Esophagus squamous epithelium (tissue), 5 donors: ENCODE measurements around the gene RNF32. TPM values are rescaled to one million over a fixed set of nuclear protein-coding genes. Genes with fewer than 3 reads are reported as not detected.
A peak's percentile ranks its signal among the peaks of the same experiment; 100 is the strongest.
"Not testable (repeated sequence)": the region's sequence is repeated elsewhere in the genome, so short reads cannot be mapped to it uniquely, and the experiment has no call there.

ENCODE experiments used
- DNase-seq: peaks from one replicate; lab custom pipeline; 2025; lab: John Stamatoyannopoulos, UW
- H3K27ac ChIP-seq, 4 donors: fragments of 200-600 bp; sonication (generic); one replicate each; pipeline ENCODE4 v1.5.1; 2016 to 2019; ENCODE audit warnings: mild to moderate bottlenecking in 1 of 4
- H3K27me3 ChIP-seq, 4 donors: fragments of 200-600 bp; sonication (generic); 1 replicate in 3 of 4; 2 replicates in 1 of 4; pipeline versions ENCODE4 v1.5.1 to v1.6.0; 2017 to 2021; ENCODE audit warnings: antibody characterized with exemption in 1 of 4
- H3K36me3 ChIP-seq, 3 donors: fragments of 200-600 bp; sonication (generic); one replicate each; pipeline ENCODE4 v1.5.1; 2016 to 2019
- H3K4me1 ChIP-seq, 3 donors: fragments of 200-600 bp; sonication (generic); one replicate each; pipeline ENCODE4 v1.5.1; 2017 to 2019
- H3K4me3 ChIP-seq, 4 donors: fragments of 200-600 bp; sonication (generic); 1 replicate in 3 of 4; 2 replicates in 1 of 4; pipeline ENCODE4 v1.5.1; 2016 to 2019; ENCODE audit warnings: mild to moderate bottlenecking in 2 of 4, moderate library complexity in 1 of 4
- H3K9me3 ChIP-seq, 3 donors: fragments of 200-600 bp; sonication (generic); one replicate each; pipeline ENCODE4 v1.5.1; 2016 to 2019
- CTCF ChIP-seq, 6 experiments: fragments of 450-650 bp in 4 of 6; fragments of 200-600 bp in 2 of 6; sonication (generic) in 2 of 6; IDR thresholded peaks; one replicate each; pipeline ENCODE4 v1.5.1; 2016 to 2019; ENCODE audit warnings: antibody characterized with exemption in 6 of 6, mild to moderate bottlenecking in 4 of 6, moderate library complexity in 4 of 6
- POLR2A ChIP-seq, 4 donors: fragments of 450-650 bp; IDR thresholded peaks; one replicate each; pipeline ENCODE4 v1.6.1; 2017; ENCODE audit warnings: antibody characterized with exemption in 4 of 4, mild to moderate bottlenecking in 4 of 4, moderate library complexity in 3 of 4
- WGBS, 2 donors: methylation state at CpG; one replicate each; pipeline ENCODE4 v1.1.5; 2018; 5-methylcytosine and 5-hydroxymethylcytosine counted together
- intact Hi-C: fragments of 100-400 bp; cut with DNase I; formaldehyde crosslinking; loops from one replicate; pipeline ENCODE4 v1.15.0; 2022
- total RNA-seq, 4 donors: library from RNA; depleted of rRNA; stranded (reverse); fragments of >200 nt; gene quantifications; one replicate each; pipeline ENCODE4 v1.1.0, GENCODE V29; 2016
- donor health status: DM: yes; HTN: yes; CAD: no.

RNF32 gene
- total RNA-seq, 4 donors from 2014 or later, result 0.64 to 1.7 (median 0.66) TPM; not detected in 1

DNA sequence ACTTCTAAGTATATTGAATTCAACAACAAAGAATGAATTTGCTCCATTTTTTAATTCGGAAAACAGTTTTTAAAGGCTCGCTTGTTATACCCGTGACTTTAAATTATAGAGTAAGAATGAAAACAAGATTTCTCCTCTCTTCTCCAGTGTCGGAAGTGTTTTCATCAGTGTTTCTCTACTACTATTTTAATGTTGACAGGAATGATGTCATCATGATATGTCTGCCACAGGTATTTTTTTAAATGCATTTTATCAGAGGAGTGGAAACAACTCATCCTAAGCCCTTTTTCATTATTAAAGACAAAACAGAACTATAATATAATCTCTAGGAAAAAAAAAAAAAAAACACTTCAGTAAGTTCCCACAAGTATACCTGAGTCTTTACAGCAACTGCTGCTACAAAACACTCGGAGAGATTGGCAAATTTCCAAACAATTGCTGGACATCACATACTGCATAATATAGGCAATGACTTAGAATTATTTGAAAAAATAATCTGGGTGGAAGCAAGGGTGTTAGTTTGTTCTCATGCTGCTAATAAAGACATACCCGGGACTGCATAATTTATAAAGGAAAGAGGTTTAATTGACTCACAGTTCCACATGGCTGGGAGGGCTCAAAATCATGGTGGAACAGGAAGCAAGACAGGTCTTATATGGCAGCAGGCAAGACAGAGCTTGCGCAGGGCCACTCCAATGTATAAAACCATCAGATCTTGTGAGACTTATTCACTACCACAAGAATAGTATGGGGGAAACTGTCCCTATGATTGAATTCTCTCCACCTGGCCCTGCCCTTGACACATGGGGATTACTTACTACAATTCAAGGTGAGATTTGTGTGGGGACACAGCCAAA is 4.8 kb upstream of the RNF32 start:
- no peak for DNase-seq
- TF ChIP-seq CTCF (IDR thresholded peaks at IDR 0.05) (no peak), POLR2A (IDR thresholded peaks at IDR 0.05) (no peak)
- WGBS, 2 donors, result 76 to 77% methylated on average over 7 of the region's 7 CpGs
- intact Hi-C loops, result no loop called here
- Histone ChIP-seq H3K4me3 (no peak overlapping the region), H3K36me3 (no peaks in the 10 kb centered on the region), H3K9me3 (peaks cover 0 to 10% (median 7%) of the 10 kb centered on the region in 3 donors), H3K4me1 (peaks cover 0 to 19% (median 9%) of the 10 kb centered on the region in 3 donors), H3K27ac (no peak overlapping the region), H3K27me3 (no peaks in the 10 kb centered on the region)

- not testable (repeated sequence) for H3K4me3 ChIP-seq, H3K36me3 ChIP-seq
Observed at GRCh38 chr7:156637093-156637492, 3.5 kb upstream of the RNF32 start.

DNA sequence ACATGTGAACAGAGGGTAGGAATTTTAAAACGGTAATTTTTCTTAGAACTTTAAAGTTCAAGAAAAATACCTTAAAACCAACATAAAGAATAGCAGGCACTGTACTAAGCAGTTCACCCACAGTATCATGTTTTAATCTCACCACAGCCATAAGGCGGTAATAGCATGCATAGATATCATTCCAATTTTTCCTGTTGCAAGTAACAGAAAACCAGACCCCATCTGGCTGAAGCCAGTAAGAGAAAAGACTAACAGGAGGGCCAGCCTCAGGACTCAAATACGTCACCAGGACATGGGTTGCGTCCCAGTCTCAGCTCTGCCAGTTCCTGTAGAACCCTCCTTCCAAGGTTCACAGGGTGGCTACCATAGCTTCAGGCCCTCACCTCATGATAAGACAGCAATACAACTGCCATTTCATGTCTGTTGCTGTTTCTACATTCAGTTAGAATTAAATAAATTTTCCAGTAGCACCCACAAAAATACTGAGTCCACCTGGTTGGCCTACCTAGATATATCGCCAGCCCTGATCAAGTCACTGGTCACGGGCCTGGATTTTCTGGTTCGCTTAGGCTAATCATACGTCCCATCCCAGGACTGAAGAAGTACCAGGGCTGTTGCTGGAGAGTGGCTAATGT is 2.0 kb upstream of the RNF32 start:
- WGBS, 2 donors, result 90 to 95% methylated on average over 5 to 8 of the region's 8 CpGs

More at GRCh38 chr7:156637093-156637492, 3.5 kb upstream of the RNF32 start:
- Histone ChIP-seq H3K9me3 (peaks cover 0 to 10% (median 7%) of the 10 kb centered on the region in 3 donors), H3K4me1 (peaks cover 6 to 29% (median 14%) of the 10 kb centered on the region in 3 donors)
- H3K27me3 ChIP-seq, H3K27ac ChIP-seq, intact Hi-C loops, DNase-seq: not testable (repeated sequence)
- WGBS, 2 donors, result 89 to 99% methylated on average over 7 of the region's 7 CpGs

GRCh38 chr7:156639426-156640256 is 933 bp upstream of the RNF32 start:
- TF ChIP-seq CTCF (IDR thresholded peaks at IDR 0.05) (no peak), POLR2A (IDR thresholded peaks at IDR 0.05) (no peak)

More for the DNA sequence above, 2.0 kb upstream of the RNF32 start:
- H3K27me3 ChIP-seq, result no peaks in the 10 kb centered on the region
- no peak for TF ChIP-seq CTCF (IDR thresholded peaks at IDR 0.05)
- TF ChIP-seq POLR2A (IDR thresholded peaks at IDR 0.05), result no peak
- peaks cover 6 to 33% (median 14%) of the 10 kb centered on the region in 3 donors for H3K4me1 ChIP-seq
- no peak overlapping the region for H3K4me3 ChIP-seq
- no peak for DNase-seq
- H3K36me3 ChIP-seq, result no peaks in the 10 kb centered on the region
- H3K9me3 ChIP-seq, result peaks cover 0 to 10% (median 7%) of the 10 kb centered on the region in 3 donors
- H3K27ac ChIP-seq, result no peak overlapping the region
- intact Hi-C loops, result no loop called here

GRCh38 chr7:156640949-156641485 is 443 bp downstream of the RNF32 start:
- H3K27me3 ChIP-seq, result no peaks in the 10 kb centered on the region
- H3K36me3 ChIP-seq, result no peaks in the 10 kb centered on the region
- TF ChIP-seq POLR2A (IDR thresholded peaks at IDR 0.05), result no peak
- 4 to 6% methylated on average over 13 to 16 of the region's 30 CpGs for WGBS, 2 donors
- peak overlapping the region; percentile 85 to 90 (median 88) for H3K27ac ChIP-seq
- intact Hi-C loops, result no loop called here
- H3K4me3 ChIP-seq, result peak overlapping the region; percentile 65 to 98 (median 75)
- peaks cover 0 to 10% (median 7%) of the 10 kb centered on the region in 3 donors for H3K9me3 ChIP-seq
- DNase-seq, result no peak
- H3K4me1 ChIP-seq, result peaks cover 6 to 33% (median 14%) of the 10 kb centered on the region in 3 donors

More at GRCh38 chr7:156639426-156640256, 933 bp upstream of the RNF32 start:
- DNase-seq, result no peak
- H3K27ac ChIP-seq, result peak overlapping the region; percentile 73 to 90 (median 88)
- no peaks in the 10 kb centered on the region for H3K36me3 ChIP-seq
- intact Hi-C loops, result no loop called here
- peak overlapping the region; percentile 65 to 98 (median 75) for H3K4me3 ChIP-seq
- no peaks in the 10 kb centered on the region for H3K27me3 ChIP-seq
- peaks cover 0 to 10% (median 7%) of the 10 kb centered on the region in 3 donors for H3K9me3 ChIP-seq
- WGBS, 2 donors, result 63 to 75% methylated on average over 26 to 39 of the region's 52 CpGs
- H3K4me1 ChIP-seq, result peaks cover 6 to 33% (median 14%) of the 10 kb centered on the region in 3 donors
